Adrenal gland (tissue), 12 donors: ENCODE results near the gene PDLIM7. TPM values are rescaled to one million over a fixed set of nuclear protein-coding genes. Genes with fewer than 3 reads are reported as not detected.

Experiments
- DNase-seq, 7 donors: peaks; one replicate each; pipeline ENCODE4 v3.0.0-alpha.2; 2019 to 2020
- H3K27ac ChIP-seq, 5 donors: fragments of 200-600 bp; sonication (generic) in 4 of 5; 1 replicate in 3 of 5; 2 replicates in 2 of 5; pipeline versions ENCODE4 v1.5.1 to v1.8.0; 2016 to 2020; ENCODE audit warnings: mild to moderate bottlenecking in 1 of 5
- H3K27me3 ChIP-seq: fragments of 200-600 bp; 2 replicates; pipeline ENCODE4 v1.8.0; 2021
- H3K36me3 ChIP-seq, 2 donors: fragments of 200-600 bp; replicated peaks in 1 of 2; 1 replicate in 1 of 2; 2 replicates in 1 of 2; pipeline versions ENCODE4 v1.5.1 to v1.8.0; 2018 to 2022
- H3K4me1 ChIP-seq, 2 donors: fragments of 200-600 bp; replicated peaks in 1 of 2; 1 replicate in 1 of 2; 2 replicates in 1 of 2; pipeline versions ENCODE4 v1.5.1 to v1.8.0; 2018 to 2021
- H3K4me3 ChIP-seq, 4 donors: fragments of 200-600 bp; sonication (generic) in 3 of 4; one replicate each; pipeline ENCODE4 v1.5.1; 2016 to 2018
- H3K9me3 ChIP-seq, 3 donors: fragments of 200-600 bp; sonication (generic) in 1 of 3; replicated peaks in 1 of 3; 1 replicate in 2 of 3; 2 replicates in 1 of 3; pipeline versions ENCODE4 v1.5.1 to v1.8.0; 2016 to 2021
- POLR2A ChIP-seq, 2 donors: fragments of 450-650 bp; IDR thresholded peaks; one replicate each; pipeline ENCODE4 v1.6.1; 2017; ENCODE audit warnings: antibody characterized with exemption in 2 of 2, mild to moderate bottlenecking in 2 of 2, moderate library complexity in 1 of 2
- WGBS, 4 donors: extraction: QIAGEN DNeasy Blood & Tissue Kit in 2 of 4; methylation state at CpG; one replicate each; pipeline versions ENCODE4 v1.1.5 to v1.1.7; 2013 to 2017; 5-methylcytosine and 5-hydroxymethylcytosine counted together
- intact Hi-C, 2 donors: fragments of 100-400 bp; cut with DNase I; formaldehyde crosslinking; loops; one replicate each; pipeline versions ENCODE4 v1.14.1 to v1.15.0; 2022 to 2023
- polyA plus RNA-seq, 3 donors: library from polyadenylated mRNA; stranded (reverse); fragments of 200-250 nt in 2 of 3; fragments of 350-450 nt in 1 of 3; fragmentation: Illumina TruSeq in 1 of 3; extraction: RNeasy Lipid Tissue Mini Kit (QIAGEN cat#74804) in 1 of 3; gene quantifications; one replicate each; pipeline ENCODE4 v1.2.3, GENCODE V29; 2013 to 2014
- total RNA-seq, 9 donors: library from RNA; depleted of rRNA in 4 of 9; stranded (reverse); fragments of >200 nt in 4 of 9; fragments of 120-200 nt in 1 of 9; fragmentation: NEBNext Ultra II Directional in 1 of 9; extraction: Animal tissue kit (Norgen Biotek cat#: 25700) in 1 of 9; gene quantifications; one replicate each; pipeline versions ENCODE4 v1.1.0 to v1.2.4, GENCODE V29; 2013 to 2023
- TF ChIP-seq, protein P1 (sequence below), 6 experiments: fragments of 450-650 bp in 4 of 6; fragments of 200-600 bp in 2 of 6; sonication (generic) in 1 of 6; IDR thresholded peaks; 1 replicate in 5 of 6; 2 replicates in 1 of 6; pipeline versions ENCODE4 v1.5.1 to v1.8.0; 2016 to 2021; ENCODE audit warnings: antibody characterized with exemption in 6 of 6, mild to moderate bottlenecking in 2 of 6, moderate library complexity in 1 of 6
- donor health status: healthy with polysubstance abuse.
- donor health status: Bipolar disorder and iron deficiency.
- donor health status: DM: yes; HTN: yes; CAD: no.
- donor health status: DM: no; HTN: no; CAD: no.
- donor health status: DM: no; HTN: no; CAD: no.
- donor health status: DM: yes; HTN: yes; CAD: no.

Gene PDLIM7
- total and polyA plus RNA-seq, 12 donors = 6.5 to 246 (median 38.9) TPM

DNA sequence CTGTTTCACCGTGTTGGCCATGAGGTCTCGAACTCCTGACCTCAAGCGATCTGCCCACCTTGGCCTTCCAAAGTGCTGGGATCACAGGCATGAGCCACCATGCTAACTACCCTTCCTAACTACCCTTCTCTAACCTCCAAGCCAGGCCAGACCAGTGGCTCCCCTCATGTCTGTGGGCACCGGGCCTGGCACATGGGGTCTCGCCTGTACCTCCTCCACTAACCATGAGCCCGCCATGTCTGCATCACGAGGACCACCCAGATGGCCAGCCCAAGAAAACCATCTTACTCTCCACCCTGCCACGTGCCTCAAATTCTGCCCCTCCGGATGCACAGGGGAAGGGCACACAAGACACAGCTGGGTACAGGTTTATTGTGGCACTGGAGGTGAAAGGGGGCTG, 14.4 kb downstream of the PDLIM7 start:
- Histone ChIP-seq H3K36me3 (peaks cover 0 to 14% of the 10 kb centered on the region in 2 donors), H3K27me3 (no peaks in the 10 kb centered on the region), H3K9me3 (no peaks in the 10 kb centered on the region), H3K27ac (no peak overlapping the region), H3K4me3 (no peak overlapping the region), H3K4me1 (peaks cover 0 to 17% of the 10 kb centered on the region in 2 donors)
- WGBS, 4 donors = 92 to 95% (median 93%) methylated on average over 5 to 9 of the region's 9 CpGs
- intact Hi-C loops = no loop called here
- no peak for DNase-seq
- TF ChIP-seq POLR2A (IDR thresholded peaks at IDR 0.05) = no peak
- TF ChIP-seq, protein P1, sequence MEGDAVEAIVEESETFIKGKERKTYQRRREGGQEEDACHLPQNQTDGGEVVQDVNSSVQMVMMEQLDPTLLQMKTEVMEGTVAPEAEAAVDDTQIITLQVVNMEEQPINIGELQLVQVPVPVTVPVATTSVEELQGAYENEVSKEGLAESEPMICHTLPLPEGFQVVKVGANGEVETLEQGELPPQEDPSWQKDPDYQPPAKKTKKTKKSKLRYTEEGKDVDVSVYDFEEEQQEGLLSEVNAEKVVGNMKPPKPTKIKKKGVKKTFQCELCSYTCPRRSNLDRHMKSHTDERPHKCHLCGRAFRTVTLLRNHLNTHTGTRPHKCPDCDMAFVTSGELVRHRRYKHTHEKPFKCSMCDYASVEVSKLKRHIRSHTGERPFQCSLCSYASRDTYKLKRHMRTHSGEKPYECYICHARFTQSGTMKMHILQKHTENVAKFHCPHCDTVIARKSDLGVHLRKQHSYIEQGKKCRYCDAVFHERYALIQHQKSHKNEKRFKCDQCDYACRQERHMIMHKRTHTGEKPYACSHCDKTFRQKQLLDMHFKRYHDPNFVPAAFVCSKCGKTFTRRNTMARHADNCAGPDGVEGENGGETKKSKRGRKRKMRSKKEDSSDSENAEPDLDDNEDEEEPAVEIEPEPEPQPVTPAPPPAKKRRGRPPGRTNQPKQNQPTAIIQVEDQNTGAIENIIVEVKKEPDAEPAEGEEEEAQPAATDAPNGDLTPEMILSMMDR (IDR thresholded peaks at IDR 0.05) = no peak

GRCh38 chr5:177482359-177482795, 15.0 kb downstream of the PDLIM7 start:
- Histone ChIP-seq H3K27ac (no peak overlapping the region), H3K4me1 (peaks cover 0 to 17% of the 10 kb centered on the region in 2 donors), H3K27me3 (no peaks in the 10 kb centered on the region), H3K9me3 (no peaks in the 10 kb centered on the region), H3K36me3 (peaks cover 0 to 8% of the 10 kb centered on the region in 2 donors), H3K4me3 (no peak overlapping the region)
- 85 to 92% (median 88%) methylated on average over 10 of the region's 10 CpGs for WGBS, 4 donors
- TF ChIP-seq POLR2A (IDR thresholded peaks at IDR 0.05) = no peak
- TF ChIP-seq, protein P1 (IDR thresholded peaks at IDR 0.05) = no peak
- no peak for DNase-seq
- intact Hi-C loops = no loop called here

GRCh38 chr5:177479774-177480173, 17.6 kb downstream of the PDLIM7 start:
- Histone ChIP-seq H3K27me3 (no peaks in the 10 kb centered on the region), H3K36me3 (peaks cover 0 to 4% of the 10 kb centered on the region in 2 donors), H3K4me3 (no peak overlapping the region), H3K27ac (peak overlapping the region in 1 of 5 donors; percentile 64), H3K9me3 (no peaks in the 10 kb centered on the region), H3K4me1 (peaks cover 0 to 17% of the 10 kb centered on the region in 2 donors)
- no peak for TF ChIP-seq POLR2A (IDR thresholded peaks at IDR 0.05)
- TF ChIP-seq, protein P1 (IDR thresholded peaks at IDR 0.05) = no peak
- 44 to 64% (median 53%) methylated on average over 9 to 14 of the region's 14 CpGs for WGBS, 4 donors
- intact Hi-C loops = no loop called here
- peak in 1 of 7 donors; percentile 72 for DNase-seq

DNA sequence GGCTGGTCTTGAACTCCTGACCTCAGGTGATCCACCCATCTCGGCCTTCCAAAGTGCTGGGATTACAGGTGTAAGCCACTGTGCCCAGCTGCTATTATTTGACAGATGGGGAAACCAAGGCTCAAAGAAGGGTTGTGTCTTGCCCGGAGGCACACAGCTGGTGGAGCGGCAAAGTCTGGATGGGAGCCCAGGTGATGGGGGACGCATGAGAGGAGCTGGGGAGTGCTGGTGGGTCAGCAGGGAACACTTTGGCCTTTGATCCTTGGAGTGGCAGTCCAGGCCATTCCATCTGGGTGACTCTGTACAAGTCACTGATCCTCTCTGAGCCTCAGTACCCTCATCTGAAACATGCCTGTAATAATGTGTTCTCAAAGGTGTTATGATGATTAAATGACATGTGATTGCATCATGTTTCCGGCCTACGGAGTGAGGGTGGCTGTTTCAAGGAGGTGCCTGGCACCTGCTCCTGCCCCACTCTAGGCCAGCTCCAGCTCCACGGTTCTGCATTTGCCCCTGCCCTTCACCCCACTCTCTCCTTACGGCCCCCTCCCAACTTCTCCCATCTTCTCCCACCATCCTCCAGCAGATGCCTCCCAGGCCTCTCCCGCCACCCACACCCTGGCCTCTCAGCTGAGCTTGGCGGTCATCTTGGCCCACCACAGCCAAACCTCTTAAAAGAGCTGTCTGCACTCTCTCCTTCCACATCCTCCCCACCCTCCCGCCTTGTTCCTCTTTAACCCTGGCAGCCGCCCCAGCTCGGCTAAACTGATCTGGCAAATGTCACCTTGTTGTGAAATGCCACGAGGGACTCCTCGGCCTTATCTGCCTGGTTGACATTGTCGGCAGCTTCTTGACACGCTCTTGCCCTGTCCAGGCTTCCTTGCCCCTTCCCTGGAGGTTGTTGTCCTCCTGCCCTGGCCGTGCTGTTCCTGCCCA, 18.4 kb downstream of the PDLIM7 start:
- H3K4me1 ChIP-seq = peaks cover 0 to 17% of the 10 kb centered on the region in 2 donors
- H3K27me3 ChIP-seq = no peaks in the 10 kb centered on the region
- peaks cover 0 to 2% of the 10 kb centered on the region in 2 donors for H3K36me3 ChIP-seq
- TF ChIP-seq, protein P1 (IDR thresholded peaks at IDR 0.05) = no peak
- no peak for TF ChIP-seq POLR2A (IDR thresholded peaks at IDR 0.05)
- no peaks in the 10 kb centered on the region for H3K9me3 ChIP-seq
- H3K4me3 ChIP-seq = no peak overlapping the region
- DNase-seq = peak in 6 of 7 donors; percentile 85 to 94 (median 88)
- H3K27ac ChIP-seq = peak overlapping the region in 2 of 5 donors; percentile 56 to 64
- WGBS, 4 donors = 24 to 33% (median 30%) methylated on average over 15 to 18 of the region's 18 CpGs
- intact Hi-C loops = no loop called here
